Thoracic aorta (tissue), 2 donors: ENCODE data around the gene FUT8. TPM values are rescaled to one million over a fixed set of nuclear protein-coding genes. Genes with fewer than 3 reads are reported as not detected.

ENCODE experiments used
- ATAC-seq: fragments of 150-250 bp; one replicate; pipeline ENCODE4 v1.8.0; 2017; ENCODE audit warnings: low read depth; ENCODE audit not compliant: insufficient number of reproducible peaks, low FRiP score
- DNase-seq: peaks from one replicate; pipeline ENCODE4 v3.0.0-alpha.2; 2020; ENCODE audit warnings: low spot score
- H3K27ac ChIP-seq, 2 donors: fragments of 200-600 bp; sonication (generic); 1 replicate in 1 of 2; 2 replicates in 1 of 2; pipeline ENCODE4 v1.5.1; 2016; ENCODE audit warnings: mild to moderate bottlenecking in 2 of 2, moderate library complexity in 2 of 2
- H3K27me3 ChIP-seq: fragments of 200-600 bp; sonication (generic); replicated peaks from 2 replicates; pipeline ENCODE4 v1.6.0; 2016; ENCODE audit warnings: mild to moderate bottlenecking; ENCODE audit not compliant: insufficient read depth
- H3K36me3 ChIP-seq: fragments of 200-600 bp; sonication (generic); one replicate; pipeline ENCODE4 v1.5.1; 2016
- H3K4me1 ChIP-seq, 2 donors: fragments of 200-600 bp; sonication (generic); 1 replicate in 1 of 2; 2 replicates in 1 of 2; pipeline versions ENCODE4 v1.5.1 to v1.6.0; 2016; ENCODE audit warnings: low read depth in 2 of 2, mild to moderate bottlenecking in 1 of 2; ENCODE audit not compliant: control insufficient read depth in 1 of 2
- H3K4me3 ChIP-seq: fragments of 200-600 bp; sonication (generic); 2 replicates; pipeline ENCODE4 v1.5.1; 2016; ENCODE audit warnings: mild to moderate bottlenecking
- H3K9me3 ChIP-seq: fragments of 200-600 bp; sonication (generic); 2 replicates; pipeline ENCODE4 v1.5.1; 2016
- total RNA-seq, 2 donors: library from RNA; depleted of rRNA; stranded (reverse); fragments of >200 nt; gene quantifications; one replicate each; pipeline versions ENCODE4 v1.1.0 to v1.2.3, GENCODE V29; 2016
- TF ChIP-seq, protein P1 (sequence below): fragments of 200-600 bp; sonication (generic); IDR thresholded peaks from one replicate; pipeline ENCODE4 v1.5.1; 2019; ENCODE audit warnings: antibody characterized with exemption

The FUT8 gene
- total RNA-seq, 2 donors from 2014 or later: 22.3 to 23.4 TPM

DNA sequence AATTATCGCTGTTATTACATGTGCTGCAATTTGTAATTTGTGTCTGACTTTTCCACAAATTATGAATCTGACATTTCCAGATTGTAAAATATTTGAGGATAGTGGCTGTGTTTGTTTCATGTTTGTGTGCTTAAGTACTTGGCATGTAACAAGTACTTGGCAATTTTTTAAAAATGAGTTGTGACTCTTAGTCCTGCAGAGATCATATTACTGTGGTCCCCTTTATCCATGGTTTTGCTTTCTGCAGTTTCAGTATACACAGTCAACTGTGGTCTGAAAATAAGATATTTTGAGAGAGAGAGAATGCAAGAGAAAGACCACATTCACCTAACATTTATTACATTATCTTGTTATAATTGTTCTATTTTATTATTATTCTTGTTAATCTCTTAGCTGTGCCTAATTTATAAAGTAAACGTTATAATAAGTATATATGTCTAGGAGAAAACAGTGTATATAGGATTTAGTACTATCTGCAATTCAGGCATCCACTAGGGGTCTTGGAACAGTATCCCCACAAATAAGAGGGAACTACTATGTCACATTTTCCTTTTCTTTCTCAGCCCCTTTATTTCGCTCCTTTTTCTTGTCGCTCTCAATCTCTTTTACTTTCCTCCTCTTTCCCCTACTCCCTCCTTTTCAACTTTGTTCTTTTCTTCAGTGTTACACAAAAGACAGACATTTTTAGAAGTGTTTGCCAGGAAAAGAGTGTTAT, 176.1 kb downstream of the FUT8 start:
- no peaks in the 10 kb centered on the region for H3K27me3 ChIP-seq
- no peak for ATAC-seq
- no peaks in the 10 kb centered on the region for H3K36me3 ChIP-seq
- no peak for DNase-seq
- TF ChIP-seq, protein P1, sequence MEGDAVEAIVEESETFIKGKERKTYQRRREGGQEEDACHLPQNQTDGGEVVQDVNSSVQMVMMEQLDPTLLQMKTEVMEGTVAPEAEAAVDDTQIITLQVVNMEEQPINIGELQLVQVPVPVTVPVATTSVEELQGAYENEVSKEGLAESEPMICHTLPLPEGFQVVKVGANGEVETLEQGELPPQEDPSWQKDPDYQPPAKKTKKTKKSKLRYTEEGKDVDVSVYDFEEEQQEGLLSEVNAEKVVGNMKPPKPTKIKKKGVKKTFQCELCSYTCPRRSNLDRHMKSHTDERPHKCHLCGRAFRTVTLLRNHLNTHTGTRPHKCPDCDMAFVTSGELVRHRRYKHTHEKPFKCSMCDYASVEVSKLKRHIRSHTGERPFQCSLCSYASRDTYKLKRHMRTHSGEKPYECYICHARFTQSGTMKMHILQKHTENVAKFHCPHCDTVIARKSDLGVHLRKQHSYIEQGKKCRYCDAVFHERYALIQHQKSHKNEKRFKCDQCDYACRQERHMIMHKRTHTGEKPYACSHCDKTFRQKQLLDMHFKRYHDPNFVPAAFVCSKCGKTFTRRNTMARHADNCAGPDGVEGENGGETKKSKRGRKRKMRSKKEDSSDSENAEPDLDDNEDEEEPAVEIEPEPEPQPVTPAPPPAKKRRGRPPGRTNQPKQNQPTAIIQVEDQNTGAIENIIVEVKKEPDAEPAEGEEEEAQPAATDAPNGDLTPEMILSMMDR: no peak
- no peak overlapping the region for H3K27ac ChIP-seq
- no peaks in the 10 kb centered on the region for H3K4me1 ChIP-seq
- H3K9me3 ChIP-seq: no peaks in the 10 kb centered on the region
- H3K4me3 ChIP-seq: no peak overlapping the region

DNA sequence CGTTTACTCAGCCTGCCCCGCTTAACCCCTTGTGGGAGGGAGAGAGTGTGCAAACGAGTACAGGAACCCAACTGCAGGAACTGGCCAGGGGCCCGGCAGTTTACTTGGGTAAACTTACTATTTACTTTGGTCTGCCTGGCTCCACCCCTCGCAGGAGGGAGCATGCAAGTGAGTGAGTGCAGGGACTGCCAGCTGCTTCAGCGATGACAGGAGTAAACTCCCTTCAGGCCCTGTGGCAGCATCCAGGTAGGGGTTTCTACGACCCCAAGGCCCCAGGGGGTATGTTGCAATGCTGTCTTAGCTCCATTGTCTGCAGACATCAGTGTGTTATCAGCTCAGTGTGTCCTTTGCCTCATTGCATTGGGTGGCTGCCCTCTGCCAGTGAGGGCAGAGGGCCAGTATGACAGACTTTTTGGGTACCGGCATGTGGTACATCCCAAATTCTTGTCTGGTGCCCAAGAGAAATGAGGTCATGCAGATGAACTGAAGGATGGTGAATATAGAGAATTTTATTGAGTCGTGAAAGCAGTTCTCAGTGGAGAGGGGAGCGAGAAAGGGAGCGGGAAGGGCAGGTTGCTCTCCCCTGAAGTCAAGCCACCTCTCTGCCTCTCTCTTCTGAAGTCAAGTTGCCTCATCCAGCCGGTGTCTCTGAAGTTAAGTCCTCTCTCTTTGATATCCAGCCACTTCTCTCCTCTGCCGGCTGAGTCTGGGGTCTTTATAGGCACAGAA, 181.8 kb downstream of the FUT8 start:
- Histone ChIP-seq H3K27me3 (no peaks in the 10 kb centered on the region), H3K9me3 (no peaks in the 10 kb centered on the region), H3K27ac (no peak overlapping the region), H3K36me3 (no peaks in the 10 kb centered on the region), H3K4me1 (no peaks in the 10 kb centered on the region), H3K4me3 (no peak overlapping the region)
- TF ChIP-seq, protein P1: no peak
- ATAC-seq (no peak), DNase-seq (no peak)

DNA sequence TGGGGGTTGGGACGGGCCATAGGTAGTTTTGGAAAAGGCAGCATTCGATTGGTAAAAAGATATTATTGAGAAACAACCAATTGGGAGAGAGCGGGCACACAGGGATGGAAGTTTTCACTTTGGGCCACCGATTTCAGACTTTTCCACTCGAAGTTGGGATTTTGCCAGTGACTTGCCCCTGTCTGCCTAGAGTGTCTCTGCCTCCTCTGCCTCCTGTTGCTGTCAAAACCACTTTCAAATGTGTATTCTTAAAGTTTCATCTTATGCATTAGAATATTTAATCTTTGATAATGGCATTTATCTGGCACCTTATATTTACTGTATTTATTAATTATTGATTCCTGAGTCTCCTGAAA, 182.3 kb downstream of the FUT8 start:
- ATAC-seq: no peak
- Histone ChIP-seq H3K36me3 (no peaks in the 10 kb centered on the region), H3K4me3 (no peak overlapping the region), H3K9me3 (no peaks in the 10 kb centered on the region), H3K27me3 (no peaks in the 10 kb centered on the region), H3K27ac (no peak overlapping the region), H3K4me1 (no peaks in the 10 kb centered on the region)
- no peak for DNase-seq
- TF ChIP-seq, protein P1: no peak

DNA sequence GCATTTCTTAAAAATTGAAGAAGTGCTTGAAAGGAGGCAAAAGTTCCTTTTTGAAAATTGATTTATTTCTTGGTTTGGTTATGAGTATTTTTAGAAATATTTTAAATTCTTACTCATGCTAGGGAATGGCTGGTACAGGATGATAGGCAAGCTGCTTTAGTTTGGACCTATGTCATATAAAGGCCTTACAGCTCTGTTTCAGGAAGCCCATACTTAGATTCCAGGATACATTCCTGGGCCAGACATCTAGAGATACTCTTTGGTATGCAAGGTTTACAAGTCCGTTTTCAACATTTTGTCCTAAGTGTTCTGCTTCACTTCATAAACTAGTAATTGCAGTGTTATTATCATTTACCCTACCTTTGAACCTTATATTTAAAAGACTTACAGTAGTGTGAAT, 186.8 kb downstream of the FUT8 start:
- no peaks in the 10 kb centered on the region for H3K9me3 ChIP-seq
- H3K27ac ChIP-seq: no peak overlapping the region
- no peaks in the 10 kb centered on the region for H3K4me1 ChIP-seq
- TF ChIP-seq, protein P1: no peak
- no peaks in the 10 kb centered on the region for H3K36me3 ChIP-seq
- no peak overlapping the region for H3K4me3 ChIP-seq
- DNase-seq: no peak
- no peaks in the 10 kb centered on the region for H3K27me3 ChIP-seq
- ATAC-seq: no peak

DNA sequence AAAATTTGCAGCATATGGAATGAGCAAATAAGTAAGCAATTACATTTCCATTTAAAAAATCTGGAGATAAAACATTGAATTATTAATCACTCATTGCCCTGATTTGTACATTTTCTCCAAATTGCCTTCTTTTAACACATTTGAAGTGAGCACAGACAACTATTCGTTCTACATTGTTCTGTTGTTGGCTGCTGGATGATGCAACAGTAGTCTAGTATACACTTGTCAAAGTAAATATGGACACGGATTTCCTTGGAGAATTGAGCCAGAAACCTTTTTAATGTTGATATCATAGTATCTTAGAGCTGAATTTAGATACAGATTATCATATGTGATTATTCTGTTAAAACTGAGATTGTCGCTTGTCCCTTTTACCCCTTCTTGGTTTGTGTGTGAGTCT, 188.2 kb downstream of the FUT8 start:
- Histone ChIP-seq H3K9me3 (no peaks in the 10 kb centered on the region), H3K36me3 (no peaks in the 10 kb centered on the region), H3K27ac (no peak overlapping the region), H3K4me1 (no peaks in the 10 kb centered on the region), H3K27me3 (no peaks in the 10 kb centered on the region), H3K4me3 (no peak overlapping the region)
- no peak for ATAC-seq
- no peak for DNase-seq
- TF ChIP-seq, protein P1: no peak
